Chondrocyte (in vitro differentiated cells): ENCODE results near the gene EVA1A. TPM values are rescaled to one million over a fixed set of nuclear protein-coding genes. Genes with fewer than 3 reads are reported as not detected.

Experiments
- DNase-seq: peaks from one replicate; pipeline ENCODE4 v3.0.0; 2021; ENCODE audit warnings: mixed read lengths, low spot score
- H3K27ac Mint-ChIP-seq: one replicate; pipeline ENCODE4 v1.8.0; 2021; ENCODE audit warnings: mild to moderate bottlenecking, moderate library complexity, mixed read lengths; ENCODE audit not compliant: unreplicated experiment
- H3K27me3 Mint-ChIP-seq: 2 replicates; pipeline ENCODE4 v1.8.0; 2021; ENCODE audit warnings: low read depth, mixed read lengths
- H3K36me3 Mint-ChIP-seq: 2 replicates; pipeline ENCODE4 v1.8.0; 2021; ENCODE audit warnings: low read depth, mixed read lengths
- H3K4me1 Mint-ChIP-seq: 2 replicates; pipeline ENCODE4 v1.8.0; 2021; ENCODE audit warnings: low read depth, mild to moderate bottlenecking, mixed read lengths
- H3K4me3 Mint-ChIP-seq: one replicate; pipeline ENCODE4 v1.8.0; 2021; ENCODE audit warnings: mild to moderate bottlenecking, moderate library complexity, mixed read lengths; ENCODE audit not compliant: unreplicated experiment
- H3K9me3 Mint-ChIP-seq: 2 replicates; pipeline ENCODE4 v1.8.0; 2021; ENCODE audit warnings: low read depth, mixed read lengths
- CTCF ChIP-seq: fragments of 200-600 bp; sonication (generic); IDR thresholded peaks from 2 replicates; pipeline ENCODE4 v1.5.0; 2021; ENCODE audit warnings: antibody characterized with exemption, mild to moderate bottlenecking, moderate library complexity
- total RNA-seq: library from RNA; stranded (reverse); gene quantifications from 3 replicates; pipeline ENCODE4 v1.2.1, GENCODE V29; 2021

The EVA1A gene
- total RNA-seq, 1 donor from 2014 or later: 19.8 TPM

GRCh38 chr2:75589391-75590105 is 28.8 kb upstream of the EVA1A start:
- DNase-seq: no peak
- peak overlapping the region; percentile 76 for H3K27ac Mint-ChIP-seq
- no peak for TF ChIP-seq CTCF
- H3K27me3 Mint-ChIP-seq: no peaks in the 10 kb centered on the region
- H3K4me1 Mint-ChIP-seq: peaks cover 53% of the 10 kb centered on the region
- H3K36me3 Mint-ChIP-seq: no peaks in the 10 kb centered on the region
- H3K4me3 Mint-ChIP-seq: no peak overlapping the region
- no peaks in the 10 kb centered on the region for H3K9me3 Mint-ChIP-seq

- no peaks in the 10 kb centered on the region for H3K36me3 Mint-ChIP-seq
- no peak for DNase-seq
- H3K4me3 Mint-ChIP-seq: peak overlapping the region; percentile 21
- peak overlapping the region; percentile 77 for H3K27ac Mint-ChIP-seq
- H3K4me1 Mint-ChIP-seq: peaks cover 41% of the 10 kb centered on the region
- TF ChIP-seq CTCF: no peak
- no peaks in the 10 kb centered on the region for H3K9me3 Mint-ChIP-seq
- H3K27me3 Mint-ChIP-seq: no peaks in the 10 kb centered on the region
These were observed 27.3 kb upstream of the EVA1A start for GRCh38 chr2:75587954-75588587.

- H3K9me3 Mint-ChIP-seq: no peaks in the 10 kb centered on the region
- DNase-seq: no peak
- TF ChIP-seq CTCF: no peak
- H3K27me3 Mint-ChIP-seq: no peaks in the 10 kb centered on the region
- no peak overlapping the region for H3K4me3 Mint-ChIP-seq
- H3K4me1 Mint-ChIP-seq: peaks cover 32% of the 10 kb centered on the region
- H3K27ac Mint-ChIP-seq: no peak overlapping the region
- no peaks in the 10 kb centered on the region for H3K36me3 Mint-ChIP-seq
These were observed 26.2 kb upstream of the EVA1A start for GRCh38 chr2:75586971-75587370.

GRCh38 chr2:75582840-75583239 is 22.1 kb upstream of the EVA1A start:
- H3K4me3 Mint-ChIP-seq: no peak overlapping the region
- no peak for TF ChIP-seq CTCF
- no peak for DNase-seq
- peaks cover 2% of the 10 kb centered on the region for H3K4me1 Mint-ChIP-seq
- no peak overlapping the region for H3K27ac Mint-ChIP-seq
- H3K9me3 Mint-ChIP-seq: peaks cover 3% of the 10 kb centered on the region
- no peaks in the 10 kb centered on the region for H3K27me3 Mint-ChIP-seq
- H3K36me3 Mint-ChIP-seq: no peaks in the 10 kb centered on the region

- peaks cover 3% of the 10 kb centered on the region for H3K9me3 Mint-ChIP-seq
- no peaks in the 10 kb centered on the region for H3K36me3 Mint-ChIP-seq
- no peak for TF ChIP-seq CTCF
- DNase-seq: no peak
- no peak overlapping the region for H3K27ac Mint-ChIP-seq
- no peaks in the 10 kb centered on the region for H3K27me3 Mint-ChIP-seq
- H3K4me3 Mint-ChIP-seq: no peak overlapping the region
- H3K4me1 Mint-ChIP-seq: no peaks in the 10 kb centered on the region
These were observed 19.9 kb upstream of the EVA1A start for GRCh38 chr2:75580606-75581005.
